T-helper 9 cell (primary cell): ENCODE results near the gene ULK1.
"Not testable (repeated sequence)": the region's sequence is repeated elsewhere in the genome, so short reads cannot be mapped to it uniquely, and the experiment has no call there.

Experiments used
- DNase-seq: peaks from one replicate; pipeline ENCODE4 v3.0.0-alpha.2; 2020

The ULK1 gene

GRCh38 chr12:131944601-131945251 is 50.3 kb downstream of the ULK1 start:
- DNase-seq = no peak

- no peak for DNase-seq
Observed at GRCh38 chr12:131946757-131947156, 52.3 kb downstream of the ULK1 start.

GRCh38 chr12:131947482-131948027 is 53.1 kb downstream of the ULK1 start:
- no peak for DNase-seq

GRCh38 chr12:131948166-131948712 is 53.8 kb downstream of the ULK1 start:
- no peak for DNase-seq

GRCh38 chr12:131948713-131949430 is 54.5 kb downstream of the ULK1 start:
- DNase-seq = not testable (repeated sequence)

GRCh38 chr12:131949431-131950181 is 55.2 kb downstream of the ULK1 start, which contains the start of gene EP400:
EP400 (plus strand) TSS chr12:131949942; CDS start chr12:131960620, 10,678 bp downstream.
- DNase-seq = peak; percentile 96

GRCh38 chr12:131950182-131950913 is 55.9 kb downstream of the ULK1 start:
- DNase-seq = peak; percentile 31

GRCh38 chr12:131953810-131954209 is 59.4 kb downstream of the ULK1 start:
- DNase-seq = not testable (repeated sequence)

- DNase-seq = not testable (repeated sequence)
Observed at GRCh38 chr12:131954460-131954859, 60.0 kb downstream of the ULK1 start.

GRCh38 chr12:131959116-131959515 is 64.7 kb downstream of the ULK1 start:
- DNase-seq = no peak

GRCh38 chr12:131959641-131960589 is 65.5 kb downstream of the ULK1 start:
- no peak for DNase-seq

GRCh38 chr12:131960590-131961325 is 66.3 kb downstream of the ULK1 start:
- not testable (repeated sequence) for DNase-seq

GRCh38 chr12:131961328-131961727 is 66.9 kb downstream of the ULK1 start:
- DNase-seq = not testable (repeated sequence)

- no peak for DNase-seq
Observed at GRCh38 chr12:131962069-131962468, 67.6 kb downstream of the ULK1 start.

GRCh38 chr12:131963381-131963780 is 69.0 kb downstream of the ULK1 start:
- no peak for DNase-seq

- no peak for DNase-seq
Observed at GRCh38 chr12:131965073-131965472, 70.7 kb downstream of the ULK1 start.

GRCh38 chr12:131971226-131971625 is 76.8 kb downstream of the ULK1 start:
- no peak for DNase-seq
